GM12878 (cell line): Measurements from ENCODE around the gene SCRG1. TPM values are rescaled to one million over a fixed set of nuclear protein-coding genes. Genes with fewer than 3 reads are reported as not detected.

ENCODE experiments used
- ATAC-seq: fragments of 200-7000 bp; cut with Tn5 transposase; 3 replicates; pipeline ENCODE4 v1.9.1; 2020; ENCODE audit warnings: mild to moderate bottlenecking, moderate library complexity
- BruUV-seq: library from RNA; stranded (reverse); fragments of 400-500 nt; replicated peaks from 2 replicates; lab custom pipeline; 2021; lab: Mats Ljungman, UMichigan
- CTCF ChIA-PET: fragments of 300-600 bp; sonication (Branson Sonifier 250); formaldehyde crosslinking; extraction: SDS; loops from one replicate; lab custom pipeline; 2021; ENCODE audit warnings: inconsistent platforms; lab: Yijun Ruan, JAX
- POLR2A ChIA-PET: fragments of 350-600 bp; formaldehyde crosslinking; extraction: SDS; loops from one replicate; lab custom pipeline; 2021; ENCODE audit warnings: inconsistent platforms; lab: Charles Lee
- RAD21 ChIA-PET: fragments of 300-600 bp; sonication (Branson Sonifier 250); formaldehyde crosslinking; loops from one replicate; lab custom pipeline; 2023; ENCODE audit warnings: antibody characterized with exemption; ENCODE audit not compliant: unreplicated experiment; lab: Charles Lee
- SMC1A ChIA-PET: fragments of 300-600 bp; sonication (Branson Sonifier 250); formaldehyde crosslinking; loops from one replicate; lab custom pipeline; 2023; ENCODE audit not compliant: unreplicated experiment, uncharacterized antibody; lab: Charles Lee
- DNase-seq: peaks from one replicate; pipeline ENCODE4 v3.0.0-alpha.2; 2011; ENCODE audit warnings: low read depth, low spot score
- FAIRE-seq: peaks from 3 replicates; lab custom pipeline; 2011; peaks lifted over from hg19 to GRCh38; lab: Jason Lieb, UNC
- H2AFZ ChIP-seq: 2 replicates; pipeline ENCODE4 v1.6.0; 2011; ENCODE audit warnings: low read depth, low read length, control low read depth; ENCODE audit not compliant: control insufficient read depth
- H3K27ac ChIP-seq: 2 replicates; pipeline ENCODE4 v1.5.1; 2011; ENCODE audit warnings: control low read depth; ENCODE audit not compliant: control insufficient read depth, insufficient read depth
- H3K27me3 ChIP-seq, 2 experiments: replicated peaks in 1 of 2; 2 replicates each; pipeline versions ENCODE4 v1.6.0 to v1.6.1; 2011; ENCODE audit warnings: low read length in 1 of 2; ENCODE audit not compliant: control insufficient read depth in 2 of 2, insufficient read depth in 2 of 2
- H3K36me3 ChIP-seq, 2 experiments: 2 replicates each; pipeline ENCODE4 v1.5.1; 2011; ENCODE audit warnings: low read length in 1 of 2; ENCODE audit not compliant: control insufficient read depth in 2 of 2, insufficient read depth in 2 of 2
- H3K4me1 ChIP-seq: 2 replicates; pipeline ENCODE4 v1.6.1; 2011; ENCODE audit warnings: mild to moderate bottlenecking, low read length, moderate library complexity, mixed read lengths; ENCODE audit not compliant: control insufficient read depth, insufficient read depth
- H3K4me2 ChIP-seq: 2 replicates; pipeline ENCODE4 v1.6.0; 2011; ENCODE audit warnings: control low read depth; ENCODE audit not compliant: control insufficient read depth, insufficient read depth
- H3K4me3 ChIP-seq: fragments of 200-600 bp; sonication (generic); 2 replicates; pipeline ENCODE4 v1.5.1; 2016
- H3K79me2 ChIP-seq: 2 replicates; pipeline ENCODE4 v1.6.0; 2011; ENCODE audit warnings: low read length; ENCODE audit not compliant: control insufficient read depth, insufficient read depth
- H3K9ac ChIP-seq: 2 replicates; pipeline ENCODE4 v1.8.0; 2011; ENCODE audit warnings: low read length, control low read depth, mixed read lengths; ENCODE audit not compliant: control insufficient read depth, insufficient read depth
- H3K9me3 ChIP-seq: replicated peaks from 3 replicates; pipeline ENCODE4 v1.5.1; 2011; ENCODE audit warnings: mild to moderate bottlenecking, low read length; ENCODE audit not compliant: control insufficient read depth, insufficient read depth
- H4K20me1 ChIP-seq: 2 replicates; pipeline ENCODE4 v1.6.0; 2011; ENCODE audit not compliant: control insufficient read depth, insufficient read depth
- ATF7 ChIP-seq: fragments of 450-650 bp; IDR thresholded peaks from 2 replicates; pipeline ENCODE4 v1.6.1; 2016; ENCODE audit warnings: low read depth, mild to moderate bottlenecking
- CBFB ChIP-seq: IDR thresholded peaks from 2 replicates; pipeline ENCODE4 v1.6.1; 2016; ENCODE audit warnings: antibody characterized with exemption, low read depth
- CBX5 ChIP-seq: sonication (generic); IDR thresholded peaks from 2 replicates; pipeline ENCODE4 v1.6.1; 2016; ENCODE audit warnings: low read depth, moderate library complexity, mild to moderate bottlenecking, inconsistent platforms
- CREB1 ChIP-seq: IDR thresholded peaks from 2 replicates; pipeline ENCODE4 v1.6.1; 2012; ENCODE audit warnings: low read depth, mild to moderate bottlenecking, inconsistent platforms
- ETV6 ChIP-seq, 2 experiments: fragments of 450-650 bp in 1 of 2; IDR thresholded peaks in 1 of 2; conservative IDR thresholded peaks in 1 of 2; 2 replicates each; pipeline ENCODE4 v1.6.1; 2014; ENCODE audit warnings: antibody characterized with exemption in 1 of 2, borderline replicate concordance in 1 of 2, low read depth in 1 of 2, mild to moderate bottlenecking in 1 of 2, moderate library complexity in 1 of 2
- EZH2 ChIP-seq: IDR thresholded peaks from 2 replicates; pipeline ENCODE4 v1.6.1; 2012; ENCODE audit warnings: low read depth, mild to moderate bottlenecking, control low read depth, inconsistent platforms, low read length, borderline replicate concordance; ENCODE audit not compliant: control insufficient read depth
- IRF4 ChIP-seq: IDR thresholded peaks from 2 replicates; pipeline ENCODE4 v1.6.1; 2011; ENCODE audit warnings: low read depth, low read length
- MTA3 ChIP-seq: IDR thresholded peaks from 2 replicates; pipeline ENCODE4 v1.6.1; 2012; ENCODE audit warnings: low read length, inconsistent platforms, borderline replicate concordance
- MYB ChIP-seq: fragments of 150-350 bp; IDR thresholded peaks from 2 replicates; pipeline ENCODE4 v1.6.1; 2014; ENCODE audit warnings: mild to moderate bottlenecking, low read depth, low read length, borderline replicate concordance
- PAX5 ChIP-seq: IDR thresholded peaks from 2 replicates; pipeline ENCODE4 v1.6.1; 2011; ENCODE audit warnings: low read depth, low read length, borderline replicate concordance
- POLR2AphosphoS5 ChIP-seq: IDR thresholded peaks from 2 replicates; pipeline ENCODE4 v1.6.1; 2011; ENCODE audit warnings: mild to moderate bottlenecking, low read length, inconsistent platforms
- WRNIP1 ChIP-seq: IDR thresholded peaks from 2 replicates; pipeline ENCODE4 v1.6.1; 2011; ENCODE audit warnings: low read depth, low read length, improper control_type of control experiment, borderline replicate concordance
- ZBED1 ChIP-seq: IDR thresholded peaks from 2 replicates; pipeline ENCODE4 v1.6.1; 2016; ENCODE audit warnings: borderline replicate concordance
- WGBS: methylation state at CpG from one replicate; pipeline ENCODE4 v1.1.6; 2016; ENCODE audit warnings: low lambda C conversion rate; ENCODE audit not compliant: insufficient replicate concordance, insufficient coverage; ENCODE audit errors: missing lambda C conversion rate; 5-methylcytosine and 5-hydroxymethylcytosine counted together
- in situ Hi-C: fragments of 300-500 bp; cut with MboI; formaldehyde crosslinking; loops from 9 replicates; pipeline ENCODE4 v1.14.3; 2018; ENCODE audit warnings: mixed read lengths
- intact Hi-C: fragments of 100-400 bp; cut with micrococcal nuclease; formaldehyde crosslinking; loops from one replicate; pipeline ENCODE4 v1.14.2; 2022; ENCODE audit not compliant: unreplicated experiment
- polyA plus RNA-seq, 11 experiments: library from polyadenylated mRNA; depleted of rRNA in 4 of 11; unstranded in 6 of 11; stranded (reverse) in 5 of 11; fragments of >200 nt; fragmentation: Nextera tagmentation in 4 of 11; fragmentation: Illumina TruSeq in 1 of 11; extraction: Ambion mirVana in 4 of 11; extraction: Trizol in 1 of 11; gene quantifications; 1 replicate in 1 of 11; 2 replicates in 10 of 11; pipeline versions ENCODE4 v1.2.1 to v1.2.3, GENCODE V29; 2011 to 2016; ENCODE audit warnings: inconsistent platforms in 2 of 11, missing spikeins in 2 of 11, low read depth in 1 of 11
- total RNA-seq, 4 experiments: library from RNA; depleted of rRNA in 3 of 4; stranded (reverse); fragments of >200 nt in 3 of 4; fragmentation: Illumina TruSeq in 1 of 4; extraction: Trizol in 1 of 4; gene quantifications; 2 replicates each; pipeline versions ENCODE4 v1.2.1 to v1.2.3, GENCODE V29; 2013 to 2021
- TF ChIP-seq, protein P1 (sequence below): fragments of 450-650 bp; IDR thresholded peaks from 2 replicates; pipeline ENCODE4 v1.6.1; 2016; ENCODE audit warnings: mild to moderate bottlenecking, moderate library complexity, borderline replicate concordance
- TF ChIP-seq, protein P2 (sequence below): fragments of 450-650 bp; IDR thresholded peaks from 2 replicates; pipeline ENCODE4 v1.6.1; 2017; ENCODE audit warnings: mild to moderate bottlenecking, low read depth, inconsistent platforms; ENCODE audit not compliant: poor library complexity, severe bottlenecking

Gene SCRG1
- total and polyA plus RNA-seq, 10 of the 15 experiments (the other 5 are each of a cell fraction or from before 2014, with no cell fraction given): 0.02 to 0.58 (median 0.54) TPM; not detected in 7

DNA sequence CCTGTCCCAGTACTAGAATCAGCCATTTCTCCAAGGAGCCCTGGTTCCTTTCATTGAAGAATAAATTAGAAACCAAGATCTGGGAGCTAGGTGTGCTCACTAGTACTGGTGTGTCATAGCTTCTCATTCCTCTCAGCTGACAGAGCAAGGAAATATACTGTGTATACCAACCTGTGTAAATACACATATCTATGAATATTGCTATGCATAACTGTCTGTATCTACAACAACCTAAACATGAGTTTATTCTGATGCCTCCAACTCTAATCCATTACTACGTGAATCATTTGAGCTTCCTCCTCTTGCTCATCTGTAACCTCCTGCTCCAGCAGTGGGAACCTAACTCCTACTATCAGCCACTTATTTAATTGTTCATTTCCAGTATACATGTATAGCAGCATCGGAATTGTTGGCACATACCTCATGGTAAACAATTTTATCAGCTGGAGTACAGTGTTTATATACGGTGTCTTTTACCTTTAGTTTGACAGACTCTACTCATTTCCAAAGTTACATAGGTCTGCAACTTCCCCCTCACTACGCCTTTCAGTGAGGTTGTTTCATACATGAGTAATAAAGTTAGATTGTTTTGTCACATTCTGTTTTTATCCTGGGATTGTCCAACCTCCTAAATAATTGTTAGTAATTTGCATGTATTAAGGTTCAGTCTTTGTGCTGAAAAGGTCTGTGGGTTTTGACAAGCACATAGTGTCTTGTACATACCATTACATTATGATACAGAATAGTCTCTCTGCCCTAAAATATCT, 7.1 kb upstream of the SCRG1 start (continued):
- TF ChIP-seq, protein P1, sequence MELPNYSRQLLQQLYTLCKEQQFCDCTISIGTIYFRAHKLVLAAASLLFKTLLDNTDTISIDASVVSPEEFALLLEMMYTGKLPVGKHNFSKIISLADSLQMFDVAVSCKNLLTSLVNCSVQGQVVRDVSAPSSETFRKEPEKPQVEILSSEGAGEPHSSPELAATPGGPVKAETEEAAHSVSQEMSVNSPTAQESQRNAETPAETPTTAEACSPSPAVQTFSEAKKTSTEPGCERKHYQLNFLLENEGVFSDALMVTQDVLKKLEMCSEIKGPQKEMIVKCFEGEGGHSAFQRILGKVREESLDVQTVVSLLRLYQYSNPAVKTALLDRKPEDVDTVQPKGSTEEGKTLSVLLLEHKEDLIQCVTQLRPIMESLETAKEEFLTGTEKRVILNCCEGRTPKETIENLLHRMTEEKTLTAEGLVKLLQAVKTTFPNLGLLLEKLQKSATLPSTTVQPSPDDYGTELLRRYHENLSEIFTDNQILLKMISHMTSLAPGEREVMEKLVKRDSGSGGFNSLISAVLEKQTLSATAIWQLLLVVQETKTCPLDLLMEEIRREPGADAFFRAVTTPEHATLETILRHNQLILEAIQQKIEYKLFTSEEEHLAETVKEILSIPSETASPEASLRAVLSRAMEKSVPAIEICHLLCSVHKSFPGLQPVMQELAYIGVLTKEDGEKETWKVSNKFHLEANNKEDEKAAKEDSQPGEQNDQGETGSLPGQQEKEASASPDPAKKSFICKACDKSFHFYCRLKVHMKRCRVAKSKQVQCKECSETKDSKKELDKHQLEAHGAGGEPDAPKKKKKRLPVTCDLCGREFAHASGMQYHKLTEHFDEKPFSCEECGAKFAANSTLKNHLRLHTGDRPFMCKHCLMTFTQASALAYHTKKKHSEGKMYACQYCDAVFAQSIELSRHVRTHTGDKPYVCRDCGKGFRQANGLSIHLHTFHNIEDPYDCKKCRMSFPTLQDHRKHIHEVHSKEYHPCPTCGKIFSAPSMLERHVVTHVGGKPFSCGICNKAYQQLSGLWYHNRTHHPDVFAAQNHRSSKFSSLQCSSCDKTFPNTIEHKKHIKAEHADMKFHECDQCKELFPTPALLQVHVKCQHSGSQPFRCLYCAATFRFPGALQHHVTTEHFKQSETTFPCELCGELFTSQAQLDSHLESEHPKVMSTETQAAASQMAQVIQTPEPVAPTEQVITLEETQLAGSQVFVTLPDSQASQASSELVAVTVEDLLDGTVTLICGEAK: peak; percentile 73; the same call in 1 of the 2 replicates
- TF ChIP-seq ETV6 (conservative IDR thresholded peaks at IDR 0.05 in 1 of 2, IDR thresholded peaks at IDR 0.05 in 1 of 2; ENCODE audit: borderline replicate concordance in 1 of 2, low read depth in 1 of 2) (peak in 1 of 2 experiments; percentile 27; a peak in 1 of 4 replicates), IRF4 (peak; percentile 49; the same call in 1 of the 2 replicates), PAX5 (no peak)

DNA sequence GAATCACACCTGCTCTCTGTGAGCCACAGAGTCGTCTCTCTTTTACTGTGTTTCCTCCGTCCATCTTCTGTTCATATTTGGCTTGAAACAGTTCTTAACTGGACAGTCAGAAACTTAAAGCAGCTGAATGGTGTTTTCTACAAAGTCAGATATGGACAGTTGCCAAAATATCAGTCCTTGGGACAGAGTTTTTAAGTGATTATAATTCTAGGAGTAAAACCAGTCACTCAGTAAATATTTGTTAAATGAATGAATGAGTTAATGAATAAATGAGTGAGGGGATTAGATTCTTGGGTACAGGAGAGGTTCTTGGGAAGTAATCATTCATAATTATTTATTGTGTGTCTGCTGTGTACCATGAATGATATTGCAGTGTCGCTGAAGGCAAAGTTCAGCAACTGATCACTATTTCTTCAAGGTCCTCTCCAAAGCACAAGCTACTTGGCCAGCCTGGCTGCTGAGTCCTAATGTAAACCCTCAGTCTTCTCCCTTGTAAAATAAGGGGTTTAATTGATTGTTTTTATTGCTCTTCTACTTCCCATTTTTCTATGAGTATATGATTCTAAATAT, 5.5 kb upstream of the SCRG1 start:
- no TSS peak for BruUV-seq
- CTCF ChIA-PET: interaction anchor here (1.4 to 2.3 kb wide), 4 partner anchors 15 to 102 kb away, joined by 3 to 9 read pairs (median 6); no protein-coding TSS in a partner anchor
- in situ Hi-C loops: no loop called here
- no peak for TF ChIP-seq MYB
- TF ChIP-seq ZBED1: no peak
- TF ChIP-seq CBX5: no peak
- TF ChIP-seq POLR2AphosphoS5: no peak
- no peak for TF ChIP-seq CREB1
- TF ChIP-seq, protein P2, sequence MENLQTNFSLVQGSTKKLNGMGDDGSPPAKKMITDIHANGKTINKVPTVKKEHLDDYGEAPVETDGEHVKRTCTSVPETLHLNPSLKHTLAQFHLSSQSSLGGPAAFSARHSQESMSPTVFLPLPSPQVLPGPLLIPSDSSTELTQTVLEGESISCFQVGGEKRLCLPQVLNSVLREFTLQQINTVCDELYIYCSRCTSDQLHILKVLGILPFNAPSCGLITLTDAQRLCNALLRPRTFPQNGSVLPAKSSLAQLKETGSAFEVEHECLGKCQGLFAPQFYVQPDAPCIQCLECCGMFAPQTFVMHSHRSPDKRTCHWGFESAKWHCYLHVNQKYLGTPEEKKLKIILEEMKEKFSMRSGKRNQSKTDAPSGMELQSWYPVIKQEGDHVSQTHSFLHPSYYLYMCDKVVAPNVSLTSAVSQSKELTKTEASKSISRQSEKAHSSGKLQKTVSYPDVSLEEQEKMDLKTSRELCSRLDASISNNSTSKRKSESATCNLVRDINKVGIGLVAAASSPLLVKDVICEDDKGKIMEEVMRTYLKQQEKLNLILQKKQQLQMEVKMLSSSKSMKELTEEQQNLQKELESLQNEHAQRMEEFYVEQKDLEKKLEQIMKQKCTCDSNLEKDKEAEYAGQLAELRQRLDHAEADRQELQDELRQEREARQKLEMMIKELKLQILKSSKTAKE: no peak
- no peak for TF ChIP-seq EZH2
- TF ChIP-seq MTA3: no peak
- no peak for TF ChIP-seq WRNIP1
- TF ChIP-seq CBFB: no peak
- TF ChIP-seq ATF7: no peak

More for the DNA sequence above, 5.5 kb upstream of the SCRG1 start:
- Histone ChIP-seq H3K9ac (no peak overlapping the region), H2AFZ (no peak overlapping the region), H3K4me3 (no peak overlapping the region), H3K79me2 (no peaks in the 10 kb centered on the region), H3K27ac (no peak overlapping the region), H4K20me1 (no peaks in the 10 kb centered on the region), H3K9me3 (no peaks in the 10 kb centered on the region), H3K36me3 (no peaks in the 10 kb centered on the region), H3K4me1 (no peaks in the 10 kb centered on the region), H3K4me2 (no peak overlapping the region), H3K27me3 (no peaks in the 10 kb centered on the region)
- ChIA-PET SMC1A (interaction anchor here (1.1 to 1.7 kb wide), 4 partner anchors 9 to 103 kb away, joined by 3 to 5 read pairs (median 4); no protein-coding TSS in a partner anchor), POLR2A (no interaction called here), RAD21 (interaction anchor here (0.6 to 1.5 kb wide), 2 partner anchors 29 to 85 kb away, joined by 3 read pairs; no protein-coding TSS in a partner anchor)
- FAIRE-seq: no peak
- no peak for ATAC-seq
- DNase-seq: no peak
- 44% methylated on average over 3 of the region's 3 CpGs for WGBS
- intact Hi-C loops: no loop called here
